Psoas muscle (tissue), 8 donors: Measurements from ENCODE around the gene TRIM15. TPM values are rescaled to one million over a fixed set of nuclear protein-coding genes. Genes with fewer than 3 reads are reported as not detected.

Experiments
- ATAC-seq, 4 donors: fragments of 200-7000 bp; cut with Tn5 transposase; one replicate each; pipeline ENCODE4 v1.9.1; 2020; ENCODE audit warnings: moderate library complexity in 3 of 4, mild to moderate bottlenecking in 2 of 4
- DNase-seq, 2 donors: peaks; one replicate each; pipeline ENCODE4 v3.0.0-alpha.2; 2020
- H3K27ac ChIP-seq: fragments of 200-600 bp; one replicate; pipeline ENCODE4 v1.8.0; 2022
- H3K27me3 ChIP-seq, 3 donors: fragments of 200-600 bp in 1 of 3; one replicate each; pipeline versions ENCODE4 v1.6.1 to v1.8.0; 2013 to 2022; ENCODE audit warnings: low read length in 2 of 3, mild to moderate bottlenecking in 2 of 3, moderate library complexity in 1 of 3; ENCODE audit not compliant: insufficient read depth in 3 of 3
- H3K36me3 ChIP-seq, 2 donors: fragments of 200-600 bp in 1 of 2; one replicate each; pipeline versions ENCODE4 v1.6.1 to v1.8.0; 2013 to 2022; ENCODE audit warnings: low read depth in 1 of 2, mild to moderate bottlenecking in 1 of 2, moderate library complexity in 1 of 2; ENCODE audit not compliant: insufficient read depth in 1 of 2
- H3K4me1 ChIP-seq: fragments of 200-600 bp; one replicate; pipeline ENCODE4 v1.8.0; 2022
- H3K4me3 ChIP-seq: fragments of 200-600 bp; one replicate; pipeline ENCODE4 v1.8.0; 2022; ENCODE audit warnings: mild to moderate bottlenecking
- H3K9me3 ChIP-seq: fragments of 200-600 bp; one replicate; pipeline ENCODE4 v1.8.0; 2022
- CTCF ChIP-seq: fragments of 200-600 bp; IDR thresholded peaks from one replicate; pipeline ENCODE4 v1.8.0; 2022; ENCODE audit warnings: antibody characterized with exemption
- WGBS, 3 donors: extraction: QIAGEN DNeasy Blood & Tissue Kit; methylation state at CpG; one replicate each; pipeline versions ENCODE4 v1.1.6 to v1.1.7; 2013; 5-methylcytosine and 5-hydroxymethylcytosine counted together
- intact Hi-C, 2 donors: fragments of 100-400 bp; cut with DNase I; formaldehyde crosslinking; loops; one replicate each; pipeline versions ENCODE4 v1.11.0 to v1.14.2; 2022
- polyA plus RNA-seq, 3 donors: library from polyadenylated mRNA; stranded (reverse); fragments of 200-250 nt; gene quantifications; one replicate each; pipeline ENCODE4 v1.2.3, GENCODE V29; 2013
- total RNA-seq, 4 donors: library from RNA; stranded (reverse); fragmentation: NEBNext Ultra II Directional in 2 of 4; extraction: Animal tissue kit (Norgen Biotek cat#: 25700) in 2 of 4; gene quantifications; one replicate each; pipeline versions ENCODE4 v1.2.1 to v1.2.4, GENCODE V29; 2021 to 2023
- donor health status: healthy with polysubstance abuse.
- donor health status: DM: no; HTN: no; CAD: no; lungs with moderate emphysema.
- donor health status: Bipolar disorder and iron deficiency.
- donor health status: healthy.
- donor health status: DM: yes; HTN: yes; CAD: no.
- donor health status: DM: no; HTN: no; CAD: no.
- donor health status: DM: no; HTN: no; CAD: no.
- donor health status: DM: yes; HTN: yes; CAD: no.

TRIM15 gene
- total and polyA plus RNA-seq, 7 donors: 0.01 TPM; not detected in 6

- no peak for ATAC-seq
- H3K4me3 ChIP-seq: no peak overlapping the region
- 93 to 94% (median 94%) methylated on average over 32 to 34 of the region's 34 CpGs for WGBS, 3 donors
- H3K27me3 ChIP-seq: no peaks in the 10 kb centered on the region
- no peaks in the 10 kb centered on the region for H3K4me1 ChIP-seq
- H3K36me3 ChIP-seq: peaks cover 8 to 77% of the 10 kb centered on the region in 2 donors
- no peak overlapping the region for H3K27ac ChIP-seq
- intact Hi-C loops: no loop called here
- no peak for TF ChIP-seq CTCF
- no peaks in the 10 kb centered on the region for H3K9me3 ChIP-seq
- no peak for DNase-seq
Observed at GRCh38 chr6:30198166-30199084, 35.1 kb downstream of the TRIM15 start.

GRCh38 chr6:30200551-30201281 is 37.4 kb downstream of the TRIM15 start:
- H3K4me1 ChIP-seq: no peaks in the 10 kb centered on the region
- H3K27me3 ChIP-seq: no peaks in the 10 kb centered on the region
- H3K27ac ChIP-seq: no peak overlapping the region
- DNase-seq (no peak), ATAC-seq (no peak)
- H3K9me3 ChIP-seq: no peaks in the 10 kb centered on the region
- intact Hi-C loops: no loop called here
- TF ChIP-seq CTCF: no peak
- no peak overlapping the region for H3K4me3 ChIP-seq
- WGBS, 3 donors: 81 to 87% (median 84%) methylated on average over 6 of the region's 6 CpGs
- H3K36me3 ChIP-seq: peaks cover 5 to 54% of the 10 kb centered on the region in 2 donors

- no peak overlapping the region for H3K4me3 ChIP-seq
- ATAC-seq (no peak), DNase-seq (no peak)
- H3K4me1 ChIP-seq: peaks cover 15% of the 10 kb centered on the region
- intact Hi-C loops: no loop called here
- no peaks in the 10 kb centered on the region for H3K27me3 ChIP-seq
- H3K36me3 ChIP-seq: peaks cover 4 to 37% of the 10 kb centered on the region in 2 donors
- TF ChIP-seq CTCF: no peak
- no peaks in the 10 kb centered on the region for H3K9me3 ChIP-seq
- no peak overlapping the region for H3K27ac ChIP-seq
- WGBS, 3 donors: 84 to 97% (median 92%) methylated on average over 4 of the region's 4 CpGs
Observed at GRCh38 chr6:30202366-30202765, 39.0 kb downstream of the TRIM15 start.

- intact Hi-C loops: no loop called here
- Histone ChIP-seq H3K9me3 (no peaks in the 10 kb centered on the region), H3K36me3 (peaks cover 4 to 20% of the 10 kb centered on the region in 2 donors), H3K4me3 (no peak overlapping the region), H3K4me1 (peaks cover 19% of the 10 kb centered on the region), H3K27me3 (no peaks in the 10 kb centered on the region), H3K27ac (no peak overlapping the region)
- ATAC-seq (no peak), DNase-seq (no peak)
- 97 to 100% (median 100%) methylated on average over 1 of the region's 1 CpG for WGBS, 3 donors
- no peak for TF ChIP-seq CTCF
Observed at GRCh38 chr6:30204116-30204515, 40.8 kb downstream of the TRIM15 start.
